ENCODE data around the gene RASAL2.
A peak's percentile ranks its signal among the peaks of the same experiment; 100 is the strongest.

Gene RASAL2

GRCh38 chr1:178528953-178529335, 435.0 kb downstream of the RASAL2 start:
- H3K4me3 ChIP-seq (ENCODE audit: low read depth, low read length), result no peak overlapping the region
- DNase-seq (ENCODE audit: low read depth, low spot score), result no peak
- in situ Hi-C loops (cut with HindIII; ENCODE audit: low sequenced_read_pairs), result no loop called here
- TF ChIP-seq, protein P1, sequence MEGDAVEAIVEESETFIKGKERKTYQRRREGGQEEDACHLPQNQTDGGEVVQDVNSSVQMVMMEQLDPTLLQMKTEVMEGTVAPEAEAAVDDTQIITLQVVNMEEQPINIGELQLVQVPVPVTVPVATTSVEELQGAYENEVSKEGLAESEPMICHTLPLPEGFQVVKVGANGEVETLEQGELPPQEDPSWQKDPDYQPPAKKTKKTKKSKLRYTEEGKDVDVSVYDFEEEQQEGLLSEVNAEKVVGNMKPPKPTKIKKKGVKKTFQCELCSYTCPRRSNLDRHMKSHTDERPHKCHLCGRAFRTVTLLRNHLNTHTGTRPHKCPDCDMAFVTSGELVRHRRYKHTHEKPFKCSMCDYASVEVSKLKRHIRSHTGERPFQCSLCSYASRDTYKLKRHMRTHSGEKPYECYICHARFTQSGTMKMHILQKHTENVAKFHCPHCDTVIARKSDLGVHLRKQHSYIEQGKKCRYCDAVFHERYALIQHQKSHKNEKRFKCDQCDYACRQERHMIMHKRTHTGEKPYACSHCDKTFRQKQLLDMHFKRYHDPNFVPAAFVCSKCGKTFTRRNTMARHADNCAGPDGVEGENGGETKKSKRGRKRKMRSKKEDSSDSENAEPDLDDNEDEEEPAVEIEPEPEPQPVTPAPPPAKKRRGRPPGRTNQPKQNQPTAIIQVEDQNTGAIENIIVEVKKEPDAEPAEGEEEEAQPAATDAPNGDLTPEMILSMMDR (IDR thresholded peaks at IDR 0.05; ENCODE audit: low read depth, low read length), result no peak

DNA sequence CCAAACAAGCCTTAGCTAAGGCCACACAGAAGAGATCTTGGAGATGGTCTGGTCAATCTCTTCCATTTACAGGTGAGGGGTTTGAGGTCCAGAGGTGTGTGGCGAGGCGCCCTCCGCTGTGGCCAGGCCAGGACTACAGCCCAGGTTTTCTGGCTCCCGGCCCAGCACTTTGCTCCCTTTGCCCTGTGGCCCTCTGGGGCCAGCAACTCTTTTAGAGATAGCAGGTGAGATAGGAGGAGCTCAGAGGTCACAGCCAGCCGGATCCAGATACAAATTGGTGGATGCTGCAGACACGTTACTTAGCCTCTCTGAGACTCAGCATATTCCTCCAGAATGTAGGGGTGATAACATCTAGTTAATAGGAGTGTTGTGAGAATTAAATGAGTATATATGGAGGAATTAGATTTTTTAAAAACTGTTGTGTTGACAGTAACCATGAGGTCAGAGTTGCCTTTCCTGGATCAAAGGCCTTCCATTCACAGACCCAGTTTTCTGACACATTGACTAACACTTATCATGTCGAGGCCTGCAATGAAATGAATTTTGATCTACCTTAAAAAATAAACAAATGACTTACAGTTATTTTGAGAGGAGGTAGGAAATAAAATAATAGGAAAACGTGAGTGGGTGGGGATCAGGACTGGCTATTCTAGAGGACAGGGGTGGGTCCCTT, 435.6 kb downstream of the RASAL2 start:
- no peak for DNase-seq (ENCODE audit: low read depth, low spot score)
- no peak overlapping the region for H3K4me3 ChIP-seq (ENCODE audit: low read depth, low read length)
- in situ Hi-C loops (cut with HindIII; ENCODE audit: low sequenced_read_pairs), result no loop called here
- TF ChIP-seq, protein P1 (IDR thresholded peaks at IDR 0.05; ENCODE audit: low read depth, low read length), result no peak

GRCh38 chr1:178530037-178530402, 436.1 kb downstream of the RASAL2 start:
- no peak overlapping the region for H3K4me3 ChIP-seq (ENCODE audit: low read depth, low read length)
- DNase-seq (ENCODE audit: low read depth, low spot score), result peak; percentile 69
- in situ Hi-C loops (cut with HindIII; ENCODE audit: low sequenced_read_pairs), result no loop called here
- TF ChIP-seq, protein P1 (IDR thresholded peaks at IDR 0.05; ENCODE audit: low read depth, low read length), result no peak

DNA sequence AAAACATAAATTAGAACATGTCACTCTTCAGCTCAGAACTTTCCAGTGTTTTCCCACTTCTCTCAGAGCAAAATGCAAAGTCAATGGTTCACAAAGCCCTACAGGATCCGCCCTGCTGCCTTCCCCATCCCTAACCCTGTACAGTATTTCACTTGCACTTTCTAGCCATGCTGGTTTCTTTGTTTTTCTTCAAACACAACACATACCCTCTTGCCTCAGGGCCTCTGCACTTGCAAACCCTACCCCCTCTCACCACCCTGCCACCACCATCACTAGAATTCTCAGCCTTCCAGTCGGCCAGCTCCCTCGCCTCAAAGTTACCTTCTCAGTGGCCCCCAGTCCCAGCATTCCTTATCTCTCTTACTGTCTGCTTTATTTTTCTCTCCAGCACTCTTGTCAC, 436.6 kb downstream of the RASAL2 start:
- no peak for DNase-seq (ENCODE audit: low read depth, low spot score)
- no peak overlapping the region for H3K4me3 ChIP-seq (ENCODE audit: low read depth, low read length)
- in situ Hi-C loops (cut with HindIII; ENCODE audit: low sequenced_read_pairs), result no loop called here
- TF ChIP-seq, protein P1 (IDR thresholded peaks at IDR 0.05; ENCODE audit: low read depth, low read length), result no peak

- TF ChIP-seq, protein P1 (IDR thresholded peaks at IDR 0.05; ENCODE audit: low read depth, low read length), result no peak
- in situ Hi-C loops (cut with HindIII; ENCODE audit: low sequenced_read_pairs), result no loop called here
- DNase-seq (ENCODE audit: low read depth, low spot score), result no peak
- no peak overlapping the region for H3K4me3 ChIP-seq (ENCODE audit: low read depth, low read length)
These were observed 438.0 kb downstream of the RASAL2 start for GRCh38 chr1:178531887-178532286.

DNA sequence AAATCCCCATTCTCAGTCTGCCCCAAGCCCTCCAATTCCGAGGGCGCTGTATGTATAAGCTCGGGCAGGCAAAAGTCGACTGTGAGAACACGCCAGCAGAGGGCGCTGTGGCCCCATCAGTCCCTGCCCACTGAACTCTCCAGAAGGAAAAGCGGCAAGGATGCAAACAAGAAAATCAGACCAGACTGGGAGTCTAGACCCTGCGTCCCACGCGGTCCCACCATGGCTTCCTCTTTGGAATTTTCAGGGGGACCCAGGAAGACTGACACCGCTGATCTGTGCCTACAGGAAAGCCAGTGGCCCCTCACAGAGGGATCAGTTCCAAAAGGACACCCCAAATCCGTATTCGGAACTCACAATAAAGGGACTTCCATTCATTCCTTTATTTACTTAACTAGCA, 438.5 kb downstream of the RASAL2 start:
- peak; percentile 81 for DNase-seq (ENCODE audit: low read depth, low spot score)
- TF ChIP-seq, protein P1 (IDR thresholded peaks at IDR 0.05; ENCODE audit: low read depth, low read length), result peak; percentile 86
- in situ Hi-C loops (cut with HindIII; ENCODE audit: low sequenced_read_pairs), result no loop called here
- no peak overlapping the region for H3K4me3 ChIP-seq (ENCODE audit: low read depth, low read length)

Measured in astrocyte of the spinal cord (primary cell).